GM19324 (cell line): ENCODE measurements around the gene EVA1C.
"Not testable (repeated sequence)": the region's sequence is repeated elsewhere in the genome, so short reads cannot be mapped to it uniquely, and the experiment has no call there.

Experiments
- ATAC-seq: cut with Tn5 transposase; IDR thresholded peaks from one replicate; pipeline ENCODE4 v1.9.1; 2021; ENCODE audit warnings: mild to moderate bottlenecking, moderate library complexity; ENCODE audit not compliant: unreplicated experiment, low FRiP score

The EVA1C gene

DNA sequence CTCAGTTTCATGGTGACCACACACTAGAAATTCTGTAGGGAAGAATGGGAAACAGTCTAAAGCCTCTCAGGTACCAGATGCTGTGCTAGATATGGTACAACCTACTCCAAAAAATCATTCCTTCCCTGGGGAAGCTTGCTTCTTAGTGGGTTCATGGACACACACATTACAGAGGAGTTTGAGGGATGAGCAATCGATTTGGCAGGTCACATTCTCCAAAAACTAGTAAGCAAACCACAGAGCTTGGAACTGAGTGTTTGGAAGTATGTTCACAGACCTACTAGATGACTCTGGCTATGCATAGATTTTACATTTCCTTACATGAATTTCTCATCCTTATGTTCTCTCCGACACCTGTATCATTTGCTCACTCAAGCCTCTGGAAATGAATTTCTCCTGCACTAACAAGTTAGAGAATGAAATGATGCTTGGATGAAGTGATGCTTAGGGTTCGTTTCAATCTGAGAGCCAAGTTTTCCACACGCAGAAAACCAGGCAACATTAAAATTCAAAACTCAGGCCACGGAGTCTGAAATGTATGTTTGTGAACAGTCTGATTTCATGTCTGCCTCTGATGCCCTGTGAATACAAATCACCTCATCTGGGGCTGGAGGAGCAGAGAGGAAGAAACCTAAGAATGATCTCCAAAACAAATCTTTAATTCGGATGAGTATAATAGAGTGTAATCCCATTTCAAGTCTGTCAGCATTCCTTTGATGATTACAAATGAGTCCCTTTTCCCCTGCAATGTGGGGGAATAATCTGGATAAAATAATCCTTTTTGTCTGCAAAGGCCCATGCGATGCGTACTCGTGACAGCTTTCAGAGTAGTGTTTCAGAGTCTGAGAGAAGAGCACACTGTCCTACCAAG lies 11.0 kb downstream of the EVA1C start:
- ATAC-seq: no peak

DNA sequence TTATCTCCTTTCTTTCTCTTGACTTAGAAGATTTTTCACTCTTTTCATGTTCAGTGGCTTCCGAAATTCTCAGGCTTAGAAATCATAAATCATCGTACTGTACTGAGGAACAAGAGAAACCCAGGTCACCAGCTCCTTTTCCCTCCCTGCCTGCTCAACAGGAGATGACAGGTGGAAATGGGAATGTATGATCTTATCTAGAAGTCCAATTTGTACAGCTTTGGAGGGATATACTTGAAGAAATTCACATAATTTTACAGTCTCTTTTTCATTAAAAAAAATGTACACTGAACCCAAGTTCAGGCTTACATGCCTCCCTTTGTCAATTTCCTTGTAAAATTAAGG lies 11.7 kb downstream of the EVA1C start:
- ATAC-seq: no peak

DNA sequence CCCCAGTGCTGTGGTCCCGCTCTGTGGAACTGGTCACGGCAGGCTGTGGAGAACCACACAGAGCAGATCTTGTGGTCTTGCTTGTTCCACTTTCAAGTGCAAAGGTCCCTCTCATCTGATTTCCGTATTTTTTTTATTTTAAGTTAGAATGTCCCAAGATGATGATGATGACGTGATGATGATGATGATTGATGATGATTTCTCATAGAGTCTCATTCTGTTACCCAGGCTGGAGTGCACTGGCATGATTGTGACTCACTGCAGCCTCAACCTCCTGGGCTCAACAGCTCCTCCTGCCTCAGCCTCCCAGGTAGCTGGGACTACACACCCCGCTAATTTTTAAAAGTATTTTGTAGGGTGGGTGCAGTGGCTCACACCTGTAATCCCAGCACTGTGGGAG lies 12.2 kb downstream of the EVA1C start:
- ATAC-seq: no peak

DNA sequence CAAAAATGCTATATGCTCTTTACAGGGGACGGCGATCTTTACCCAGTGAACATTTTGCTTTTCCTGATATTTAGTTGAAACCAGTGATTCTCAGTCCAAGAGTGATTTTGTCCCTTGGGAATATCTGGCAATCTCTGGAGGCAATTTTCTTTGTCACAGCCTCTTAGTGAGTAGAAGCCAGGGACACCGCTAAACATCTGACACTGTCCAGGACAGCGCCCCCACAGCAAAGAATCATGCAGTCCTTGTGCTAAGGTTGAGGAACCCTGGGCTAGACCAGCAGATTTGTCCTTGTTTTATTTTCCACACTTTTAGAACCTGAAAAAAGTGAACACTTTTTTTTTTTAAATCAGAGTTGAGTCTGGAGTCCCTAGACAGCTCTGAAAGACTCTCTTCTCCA lies 13.1 kb downstream of the EVA1C start:
- ATAC-seq: no peak

DNA sequence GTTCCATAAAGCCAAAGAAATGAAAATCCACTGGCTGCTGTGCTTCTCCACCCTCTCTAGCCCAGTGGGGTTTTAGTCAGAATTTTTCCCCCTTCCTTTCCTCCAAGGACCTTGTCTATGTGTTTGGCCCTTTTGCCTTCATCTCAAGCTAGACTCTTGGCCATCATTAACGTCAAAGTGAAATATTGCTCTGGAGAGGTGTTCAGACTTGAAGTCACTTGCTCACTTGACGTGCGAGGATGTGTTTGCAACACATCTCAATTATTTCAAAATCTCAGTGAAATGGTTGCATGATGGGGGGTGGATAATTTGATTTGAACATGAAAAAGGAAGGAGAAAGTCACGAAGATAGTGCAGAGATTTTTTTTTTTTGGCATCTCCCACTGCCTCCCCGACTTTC lies 13.6 kb downstream of the EVA1C start:
- no peak for ATAC-seq

DNA sequence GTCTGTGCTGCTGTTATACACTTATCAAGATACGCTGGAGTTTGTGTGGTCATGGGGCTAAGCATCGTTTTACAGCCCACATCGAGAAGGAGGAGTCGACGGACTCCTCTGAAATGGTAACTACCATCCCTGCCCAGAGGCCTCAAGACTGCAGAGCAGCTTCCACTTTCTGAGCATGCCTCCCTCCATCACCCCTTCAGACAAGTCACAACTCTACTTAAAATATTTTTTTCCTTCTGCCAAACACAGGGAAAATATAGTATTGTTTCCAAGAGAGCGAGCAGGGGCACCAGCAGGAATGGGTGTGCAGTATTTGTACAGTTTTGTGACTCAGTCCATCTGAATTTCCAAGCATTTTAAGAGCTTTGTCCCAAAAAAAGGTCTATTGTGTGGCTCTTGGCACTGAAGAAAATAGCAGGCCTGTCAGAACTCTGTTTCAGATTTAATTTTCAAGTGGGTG lies 14.1 kb downstream of the EVA1C start:
- ATAC-seq: no peak

DNA sequence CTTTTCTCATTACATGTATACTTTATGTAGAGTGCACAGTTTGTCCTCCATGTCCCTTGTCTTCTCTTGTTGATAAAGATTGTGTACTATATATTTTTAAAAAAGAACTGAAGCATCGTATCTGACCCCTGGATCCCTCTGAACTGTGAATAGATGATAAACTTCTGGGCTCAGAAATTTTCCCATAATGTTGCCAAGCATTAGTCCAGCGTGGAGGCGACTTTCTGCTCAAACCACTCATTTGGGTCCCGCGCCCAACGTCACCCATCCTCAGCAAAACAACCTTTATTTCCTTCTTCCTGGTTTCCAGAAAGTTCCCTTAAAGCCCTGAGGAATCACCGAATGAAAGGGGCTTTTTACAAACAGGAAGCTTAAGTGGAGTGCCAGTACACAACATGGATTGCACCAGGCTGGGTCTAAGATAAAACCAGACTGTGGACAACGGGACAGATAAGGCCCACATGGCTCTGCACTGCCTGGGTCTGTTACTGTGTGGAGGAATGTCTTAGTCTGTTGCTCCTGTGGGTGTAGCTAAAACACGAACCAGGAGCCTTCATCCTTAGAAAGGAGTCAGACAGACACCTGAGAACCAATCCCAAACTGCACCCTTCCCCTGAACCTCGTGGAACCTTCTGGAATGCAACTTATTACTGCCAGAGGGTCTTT lies 15.6 kb downstream of the EVA1C start:
- no peak for ATAC-seq

DNA sequence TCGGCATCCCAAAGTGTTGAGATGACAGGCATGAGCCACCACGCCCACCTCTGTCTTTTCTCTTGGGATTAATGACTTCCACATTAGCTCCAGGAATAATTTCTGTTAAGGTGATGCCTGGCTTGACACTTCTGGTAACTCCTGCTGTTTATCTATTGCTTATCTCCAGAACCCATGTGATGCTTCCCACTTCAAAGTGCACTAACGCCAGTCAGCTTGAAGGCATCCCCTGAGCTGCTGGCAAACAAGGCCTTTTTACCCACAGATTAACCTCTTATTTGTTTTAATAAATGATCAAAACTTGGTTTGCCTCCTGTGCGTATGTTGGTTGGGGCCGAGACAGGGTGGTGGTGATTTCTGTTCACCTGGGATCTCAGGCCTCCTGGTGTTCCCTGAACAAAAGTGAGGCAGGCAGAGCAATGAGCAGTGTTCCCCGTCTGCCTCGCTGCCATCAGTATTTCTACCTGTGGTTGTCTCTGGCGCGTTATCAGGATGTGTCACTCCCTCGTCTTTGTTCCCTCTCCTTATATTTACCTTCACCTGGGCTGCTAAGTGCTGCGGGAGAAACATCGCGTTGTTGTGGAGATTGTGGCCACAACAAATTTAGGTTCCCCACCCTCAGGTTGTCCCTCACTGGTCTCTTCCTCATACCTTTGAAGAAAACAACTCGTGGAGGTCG lies 20.6 kb downstream of the EVA1C start:
- not testable (repeated sequence) for ATAC-seq

DNA sequence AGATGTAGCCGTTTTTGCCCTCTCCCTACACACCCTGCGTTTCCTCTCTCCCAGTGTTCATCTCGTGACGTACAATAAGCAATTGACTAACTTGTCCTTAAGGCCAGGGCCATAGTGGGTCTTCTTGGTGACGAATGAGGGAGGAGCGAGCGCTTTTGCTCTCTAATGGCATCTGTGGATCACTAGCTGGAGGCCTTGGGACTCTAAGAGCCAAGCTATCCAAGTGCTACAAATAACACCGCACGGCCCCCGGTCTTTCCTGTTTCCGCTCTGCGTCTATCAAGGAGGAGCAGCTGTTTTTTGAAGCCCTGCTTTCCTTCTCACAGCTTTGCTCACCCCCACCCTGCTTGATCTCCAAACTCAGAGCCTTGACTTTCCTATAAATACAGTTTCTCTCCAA lies 25.2 kb downstream of the EVA1C start:
- no peak for ATAC-seq

DNA sequence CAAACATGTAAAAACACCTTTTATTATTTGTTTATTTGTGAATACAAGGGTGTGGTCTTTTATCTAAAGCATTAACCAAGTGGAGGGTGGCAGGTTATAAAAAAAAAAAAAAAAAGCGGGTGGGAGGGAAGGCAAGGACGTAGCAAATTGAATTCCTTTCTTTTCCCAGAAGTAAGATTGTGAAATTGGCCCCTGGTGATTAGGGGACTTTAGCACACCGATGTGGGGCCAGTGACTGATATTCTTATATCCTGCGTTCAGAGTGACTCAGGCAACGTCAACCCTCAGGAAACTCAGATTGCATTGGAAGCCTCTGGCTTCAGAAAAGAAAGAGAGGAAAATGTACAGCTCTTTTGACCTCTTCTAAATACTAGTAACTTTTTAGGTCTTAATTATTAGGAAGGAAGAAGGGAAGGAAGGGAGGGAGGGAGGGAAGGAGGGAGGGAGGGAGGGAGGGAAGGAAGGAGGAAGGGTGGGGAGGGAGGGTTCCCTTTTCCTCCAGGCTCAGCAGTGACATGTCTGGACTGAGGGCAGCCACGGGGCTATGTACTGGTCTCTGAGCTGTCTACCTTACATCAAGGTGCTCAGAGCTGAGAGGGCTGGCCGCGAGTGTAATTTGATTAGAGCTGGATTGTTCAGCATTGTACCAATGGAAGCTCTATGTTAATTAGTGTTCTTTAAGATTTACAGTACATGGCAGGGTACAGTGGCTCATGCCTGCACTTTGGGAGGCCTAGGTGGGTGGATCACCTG lies 30.2 kb downstream of the EVA1C start:
- ATAC-seq: no peak

DNA sequence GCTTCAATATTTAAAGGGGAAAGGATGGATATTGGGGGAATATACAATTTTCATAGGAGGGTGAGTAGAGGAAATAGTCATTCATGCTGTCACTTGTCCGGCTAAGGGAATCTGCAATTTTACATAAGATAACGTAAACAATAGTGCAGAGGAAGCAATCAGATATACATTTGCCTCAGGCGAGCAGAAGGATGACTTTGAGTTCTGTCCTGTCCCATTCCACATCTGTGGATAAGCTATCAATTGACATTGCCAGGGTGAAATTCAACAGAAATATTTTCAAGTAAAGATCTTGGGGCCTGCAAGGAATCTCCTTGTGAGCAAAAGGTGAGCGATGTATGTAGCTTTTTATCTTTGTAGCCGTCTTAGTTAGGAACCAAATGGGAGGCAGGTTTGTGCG lies 32.6 kb downstream of the EVA1C start:
- ATAC-seq: no peak

DNA sequence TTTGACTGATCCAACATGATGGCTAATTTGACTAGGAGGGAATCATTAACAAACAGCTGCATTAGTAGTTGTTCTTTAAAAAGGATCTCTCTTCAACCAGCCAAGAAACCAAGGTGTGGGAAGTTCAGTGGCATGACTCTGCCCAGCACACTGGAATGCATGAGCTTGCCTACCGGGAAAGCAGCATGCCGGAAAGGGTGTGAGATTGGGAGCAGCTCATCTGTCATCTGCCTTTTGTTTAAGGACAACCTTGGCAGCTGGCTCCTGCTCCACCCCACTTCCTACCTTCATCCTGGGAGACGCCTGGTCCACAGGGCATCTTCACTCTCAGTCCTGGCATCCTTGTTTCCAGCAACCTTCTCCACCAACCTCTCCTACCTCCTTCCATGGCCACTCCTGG lies 33.9 kb downstream of the EVA1C start:
- not testable (repeated sequence) for ATAC-seq

DNA sequence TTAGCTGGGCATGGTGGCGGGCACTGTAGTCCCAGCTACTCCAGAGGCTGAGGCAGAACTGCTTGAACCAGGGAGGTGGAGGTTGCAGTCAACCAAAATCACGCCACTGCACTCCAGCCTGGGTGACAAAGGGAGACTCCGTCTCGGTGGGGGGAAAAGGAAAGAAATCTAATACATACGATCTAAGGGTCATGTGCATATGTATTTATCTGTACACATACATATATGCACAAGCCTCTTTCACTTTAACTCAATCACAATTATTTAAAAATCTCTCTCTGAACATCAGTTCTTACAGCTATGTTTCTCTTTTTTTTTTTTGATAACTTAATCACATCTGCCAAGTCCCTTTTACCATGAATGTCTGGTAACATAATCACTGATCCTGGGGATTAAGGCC lies 34.7 kb downstream of the EVA1C start:
- no peak for ATAC-seq

DNA sequence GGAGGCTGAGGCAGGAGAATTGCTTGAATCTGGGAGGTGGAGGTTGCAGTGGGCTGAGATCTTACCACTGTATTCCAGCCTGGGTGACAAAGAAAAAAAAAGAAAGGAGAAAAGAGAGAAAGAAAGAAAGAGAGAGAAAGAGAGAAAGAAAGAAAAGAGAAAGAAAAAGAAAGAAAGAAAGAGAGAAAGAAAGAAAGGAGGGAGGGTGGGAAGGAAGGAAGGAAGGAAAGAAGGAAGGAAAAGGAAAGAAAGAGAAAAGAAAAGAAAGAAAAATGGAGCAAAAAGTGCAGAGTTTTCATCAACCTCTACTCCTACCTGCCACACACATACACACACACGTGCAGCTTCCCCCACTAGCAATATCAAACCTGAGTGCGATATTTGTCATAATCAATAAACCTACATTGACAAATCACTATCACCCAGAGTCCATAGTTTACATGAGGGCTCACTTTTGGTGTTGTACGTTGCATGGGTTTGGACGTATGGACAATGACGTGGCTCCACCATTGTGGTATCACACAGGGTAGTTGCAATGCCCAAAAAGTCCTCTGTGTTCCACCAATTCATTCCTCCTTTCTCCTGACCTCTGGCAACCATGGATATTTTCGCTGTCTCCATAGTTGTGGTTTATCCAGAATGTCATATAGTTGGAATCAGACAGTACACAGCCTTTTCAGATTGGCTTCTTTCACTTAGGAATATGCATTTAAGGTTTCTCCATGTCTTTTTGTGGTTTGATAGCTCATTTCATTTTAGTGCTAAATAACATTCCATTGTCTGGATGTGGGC lies 36.5 kb downstream of the EVA1C start:
- no peak for ATAC-seq

DNA sequence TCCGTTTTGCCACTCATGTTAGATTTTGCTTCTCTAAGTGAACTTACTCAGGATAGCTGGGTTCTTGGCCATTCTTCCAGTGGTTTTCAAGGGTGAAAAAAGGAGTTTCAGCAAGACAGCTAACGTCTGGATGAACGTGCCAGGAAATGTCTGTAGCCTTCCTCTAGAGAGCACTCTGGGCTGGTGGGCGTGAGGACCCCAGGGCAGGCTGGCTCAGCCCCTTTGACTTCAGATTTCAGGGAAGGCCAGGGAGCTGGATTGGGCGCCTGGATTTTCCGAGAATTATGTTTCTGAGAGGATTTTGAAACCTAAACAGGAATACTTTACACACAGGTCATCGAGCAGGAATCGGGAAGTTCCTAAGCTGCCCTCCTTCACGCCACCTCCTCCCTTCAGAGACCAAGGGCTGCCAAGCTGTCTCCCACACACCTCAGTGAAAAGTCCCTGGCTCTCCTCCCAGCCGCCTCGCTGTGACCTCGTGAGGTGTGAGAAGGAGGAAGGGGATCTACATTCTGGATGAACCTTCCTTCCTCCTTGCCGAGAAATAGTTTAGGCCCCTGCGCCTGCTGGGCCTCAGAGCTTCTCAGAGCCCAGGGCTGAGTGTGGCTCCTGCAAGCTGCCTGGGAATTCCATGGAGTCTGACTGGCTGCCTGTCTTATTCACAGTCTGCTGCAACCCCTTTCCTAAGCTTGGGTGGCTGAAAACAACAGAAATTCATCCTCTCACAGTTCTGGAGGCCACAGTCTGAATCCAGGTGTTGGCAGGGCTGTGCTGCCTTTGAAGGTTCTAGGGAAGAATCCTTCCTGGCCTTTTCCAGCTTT lies 38.6 kb downstream of the EVA1C start:
- not testable (repeated sequence) for ATAC-seq

DNA sequence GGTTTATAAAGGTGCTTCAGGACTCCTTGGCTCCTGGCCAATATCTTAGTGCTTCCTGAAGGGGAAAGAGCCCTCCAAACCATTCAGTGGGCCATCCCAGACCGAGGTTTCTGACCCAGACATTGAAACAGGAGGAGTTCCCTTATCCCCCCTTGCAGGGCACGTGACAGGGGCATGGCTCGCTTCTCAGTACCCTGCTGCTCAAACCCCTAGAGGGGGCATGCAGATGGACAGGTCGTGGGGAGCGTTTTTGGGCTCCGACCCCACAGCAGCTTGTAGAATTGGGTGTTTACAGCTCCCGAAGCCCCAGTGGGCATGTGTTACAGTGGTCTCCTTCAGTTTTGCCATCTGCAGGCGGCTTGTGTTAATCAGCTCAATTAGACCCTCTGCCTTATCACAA lies 39.7 kb downstream of the EVA1C start:
- ATAC-seq: not testable (repeated sequence)

DNA sequence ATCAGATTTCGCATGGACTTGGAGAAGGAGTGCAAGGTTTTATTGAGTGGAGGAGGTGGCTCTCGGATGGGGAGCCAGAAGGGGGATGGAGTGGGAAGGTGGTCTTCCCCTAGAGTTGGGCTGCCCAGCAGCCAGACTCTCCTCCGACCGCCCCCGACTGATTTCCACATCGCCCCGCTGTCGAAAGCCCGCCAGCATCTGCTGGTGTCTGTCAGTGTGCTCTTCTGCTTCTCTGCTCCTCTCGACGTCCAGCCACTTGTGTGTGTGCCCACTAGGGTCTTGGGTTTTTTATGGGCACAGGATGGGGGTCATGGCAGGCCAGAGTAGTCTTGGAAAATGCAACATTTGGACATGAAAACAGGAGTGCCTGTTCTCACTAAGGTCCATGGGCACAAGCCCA lies 40.1 kb downstream of the EVA1C start:
- no peak for ATAC-seq

DNA sequence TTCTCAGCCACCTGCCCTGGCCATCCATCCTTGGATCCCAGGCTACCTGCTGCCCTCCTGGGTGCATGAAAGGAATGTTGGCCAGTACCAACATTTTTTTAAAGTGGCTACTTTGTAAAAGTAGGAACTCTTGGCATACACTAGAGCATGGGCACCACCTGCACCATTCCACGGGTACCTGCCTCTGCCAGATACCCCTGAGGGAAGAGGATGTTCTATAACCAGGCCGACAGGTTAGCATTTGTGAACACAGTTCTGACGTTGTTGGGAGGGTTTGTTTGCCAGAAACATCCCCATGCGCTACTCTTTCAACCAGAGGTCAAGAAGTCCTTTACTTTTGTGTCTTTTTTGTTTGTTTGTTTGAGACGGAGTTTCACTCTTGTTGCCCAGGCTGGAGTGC lies 43.0 kb downstream of the EVA1C start:
- ATAC-seq: no peak

DNA sequence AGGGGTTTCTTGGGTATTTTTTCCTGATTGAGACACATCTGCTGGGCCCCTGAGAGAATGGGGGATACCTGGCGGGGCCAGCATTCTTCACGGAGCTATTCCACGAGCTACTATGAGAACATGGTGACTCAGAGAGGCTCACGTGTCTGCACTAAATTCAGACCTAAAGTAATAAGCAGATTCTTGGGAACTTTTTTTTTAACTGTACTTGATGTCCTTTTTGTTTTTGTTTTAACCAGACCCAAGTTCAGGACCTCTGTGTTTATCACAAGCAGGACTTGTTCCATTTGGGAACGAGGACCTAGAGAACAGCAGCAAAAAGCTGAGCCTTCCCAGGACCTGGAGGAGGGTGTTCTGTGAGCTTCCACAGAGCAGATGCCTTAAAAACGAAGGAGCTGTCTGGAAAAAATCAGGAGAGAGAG lies 44.0 kb downstream of the EVA1C start:
- no peak for ATAC-seq
